HepG2 (cell line): Measurements from ENCODE around the gene ENPP7. TPM values are rescaled to one million over a fixed set of nuclear protein-coding genes. Genes with fewer than 3 reads are reported as not detected.

Source experiments
- ASH2L ChIP-seq: fragments of 300-600, 200-600 bp; sonication (generic); IDR thresholded peaks from 2 replicates; pipeline ENCODE4 v1.7.0; 2017; ENCODE audit warnings: low read depth, mild to moderate bottlenecking, moderate library complexity, mixed read lengths, low read length; ENCODE audit not compliant: insufficient read length
- BRCA1 ChIP-seq: sonication (generic); formaldehyde crosslinking; IDR thresholded peaks from 2 replicates; pipeline ENCODE4 v1.4.0; 2020; ENCODE audit warnings: missing genetic modification reagents
- HNRNPK ChIP-seq: fragments of 200-400 bp; formaldehyde crosslinking; IDR thresholded peaks from 2 replicates; pipeline ENCODE4 v1.6.1; 2018; ENCODE audit warnings: low read length, low read depth, moderate library complexity, mild to moderate bottlenecking; ENCODE audit not compliant: poor library complexity, severe bottlenecking
- NFATC3 ChIP-seq: sonication (generic); formaldehyde crosslinking; IDR thresholded peaks from 2 replicates; pipeline ENCODE4 v1.5.1; 2020; ENCODE audit warnings: mild to moderate bottlenecking, missing genetic modification reagents
- NR2C2 ChIP-seq: sonication (generic); formaldehyde crosslinking; IDR thresholded peaks from 2 replicates; pipeline ENCODE4 v1.4.0; 2020; ENCODE audit warnings: missing genetic modification reagents, mild to moderate bottlenecking, moderate library complexity, borderline replicate concordance
- PAWR ChIP-seq: sonication (generic); formaldehyde crosslinking; IDR thresholded peaks from 2 replicates; pipeline ENCODE4 v1.4.0; 2020; ENCODE audit warnings: missing genetic modification reagents, mild to moderate bottlenecking, borderline replicate concordance
- PHF8 ChIP-seq: sonication (generic); formaldehyde crosslinking; IDR thresholded peaks from 2 replicates; pipeline ENCODE4 v1.5.0; 2020; ENCODE audit warnings: missing genetic modification reagents
- PRMT3 ChIP-seq: sonication (generic); formaldehyde crosslinking; IDR thresholded peaks from 2 replicates; pipeline ENCODE4 v1.8.1; 2022; ENCODE audit warnings: low read depth, mild to moderate bottlenecking, moderate library complexity, missing genetic modification reagents, borderline replicate concordance
- REL ChIP-seq: sonication (generic); formaldehyde crosslinking; conservative IDR thresholded peaks from 2 replicates; pipeline ENCODE4 v1.8.0; 2022; ENCODE audit warnings: mild to moderate bottlenecking, missing genetic modification reagents, moderate library complexity
- SALL1 ChIP-seq: sonication (generic); formaldehyde crosslinking; IDR thresholded peaks from 2 replicates; pipeline ENCODE4 v1.8.0; 2022; ENCODE audit warnings: mild to moderate bottlenecking, missing genetic modification reagents
- SAP130 ChIP-seq: IDR thresholded peaks from 2 replicates; pipeline ENCODE4 v1.6.1; 2016; ENCODE audit warnings: low read depth
- ZNF367 ChIP-seq: sonication (generic); formaldehyde crosslinking; IDR thresholded peaks from 2 replicates; pipeline ENCODE4 v1.4.0; 2020; ENCODE audit warnings: missing genetic modification reagents, borderline replicate concordance
- ZNF460 ChIP-seq: sonication (generic); formaldehyde crosslinking; IDR thresholded peaks from 2 replicates; pipeline ENCODE4 v1.5.1; 2020; ENCODE audit warnings: missing genetic modification reagents, mild to moderate bottlenecking, borderline replicate concordance
- ZNF557 ChIP-seq: sonication (generic); formaldehyde crosslinking; IDR thresholded peaks from 2 replicates; pipeline ENCODE4 v1.4.0; 2020; ENCODE audit warnings: missing genetic modification reagents
- ZNF678 ChIP-seq: sonication (generic); formaldehyde crosslinking; IDR thresholded peaks from 2 replicates; pipeline ENCODE4 v1.4.0; 2020; ENCODE audit warnings: mild to moderate bottlenecking, missing genetic modification reagents
- ZSCAN22 ChIP-seq: sonication (generic); formaldehyde crosslinking; IDR thresholded peaks from 2 replicates; pipeline ENCODE4 v1.4.0; 2020; ENCODE audit warnings: mild to moderate bottlenecking, missing genetic modification reagents
- polyA plus RNA-seq, 8 experiments: library from polyadenylated mRNA; depleted of rRNA in 3 of 8; stranded (reverse) in 7 of 8; unstranded in 1 of 8; fragments of >200 nt; fragmentation: Illumina TruSeq in 4 of 8; extraction: Trizol in 4 of 8; gene quantifications; 2 replicates each; pipeline versions ENCODE4 v1.2.1 to v1.2.3, GENCODE V29; 2011 to 2016; ENCODE audit warnings: low read depth in 4 of 8, missing spikeins in 1 of 8, mixed read lengths in 1 of 8; ENCODE audit not compliant: insufficient read depth in 1 of 8
- total RNA-seq, 5 experiments: library from RNA; depleted of rRNA; stranded (reverse); fragments of >200 nt; fragmentation: Illumina TruSeq; extraction: Trizol; gene quantifications; 2 replicates each; pipeline ENCODE4 v1.2.3, GENCODE V29; 2016; ENCODE audit warnings: low read depth in 1 of 5
- TF ChIP-seq, protein P1 (sequence below): sonication (generic); formaldehyde crosslinking; IDR thresholded peaks from 2 replicates; pipeline ENCODE4 v1.4.0; 2020; ENCODE audit warnings: missing genetic modification reagents
- TF ChIP-seq, protein P2 (sequence below): sonication (generic); formaldehyde crosslinking; IDR thresholded peaks from 2 replicates; pipeline ENCODE4 v1.5.0; 2020; ENCODE audit warnings: mild to moderate bottlenecking, missing genetic modification reagents, moderate library complexity
- TF ChIP-seq, protein P3 (sequence below): sonication (generic); formaldehyde crosslinking; IDR thresholded peaks from 2 replicates; pipeline ENCODE4 v1.4.0; 2020; ENCODE audit warnings: missing genetic modification reagents
- TF ChIP-seq, protein P4 (sequence below): sonication (generic); formaldehyde crosslinking; IDR thresholded peaks from 2 replicates; pipeline ENCODE4 v1.8.0; 2022; ENCODE audit warnings: mild to moderate bottlenecking, missing genetic modification reagents; ENCODE audit not compliant: insufficient replicate concordance
- TF ChIP-seq, protein P5 (sequence below): IDR thresholded peaks from 2 replicates; pipeline ENCODE4 v1.6.1; 2012; ENCODE audit warnings: inconsistent platforms

ENPP7 gene
- total and polyA plus RNA-seq, 2 of the 13 experiments (the other 11 are each of a cell fraction or from before 2014, with no cell fraction given) = 1.1 to 2.2 TPM

DNA sequence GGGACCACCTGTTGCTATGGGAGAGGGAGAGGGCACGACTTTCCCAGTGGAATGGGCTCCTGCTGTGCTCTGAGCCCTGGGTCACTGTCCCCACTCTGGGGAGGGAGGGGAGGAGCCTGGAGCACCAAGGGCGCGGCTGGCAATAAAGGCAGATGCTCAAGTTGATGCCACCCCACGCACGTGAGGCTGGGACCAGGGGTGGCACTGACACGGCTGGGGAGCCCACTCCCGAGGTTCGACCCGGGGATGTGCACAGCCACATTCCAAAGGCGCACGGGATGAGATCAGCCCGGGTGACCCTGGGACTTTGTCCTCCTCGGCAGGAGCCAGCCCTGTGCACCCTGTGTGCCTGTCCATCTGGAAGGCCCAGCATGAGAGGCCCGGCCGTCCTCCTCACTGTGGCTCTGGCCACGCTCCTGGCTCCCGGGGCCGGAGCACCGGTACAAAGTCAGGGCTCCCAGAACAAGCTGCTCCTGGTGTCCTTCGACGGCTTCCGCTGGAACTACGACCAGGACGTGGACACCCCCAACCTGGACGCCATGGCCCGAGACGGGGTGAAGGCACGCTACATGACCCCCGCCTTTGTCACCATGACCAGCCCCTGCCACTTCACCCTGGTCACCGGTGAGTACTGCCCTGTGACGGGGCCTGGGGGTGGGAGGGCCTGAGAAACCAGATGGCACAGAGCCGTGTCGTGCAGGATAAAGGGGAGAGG lies at the start of gene ENPP7 (continued):
- TF ChIP-seq, protein P1, sequence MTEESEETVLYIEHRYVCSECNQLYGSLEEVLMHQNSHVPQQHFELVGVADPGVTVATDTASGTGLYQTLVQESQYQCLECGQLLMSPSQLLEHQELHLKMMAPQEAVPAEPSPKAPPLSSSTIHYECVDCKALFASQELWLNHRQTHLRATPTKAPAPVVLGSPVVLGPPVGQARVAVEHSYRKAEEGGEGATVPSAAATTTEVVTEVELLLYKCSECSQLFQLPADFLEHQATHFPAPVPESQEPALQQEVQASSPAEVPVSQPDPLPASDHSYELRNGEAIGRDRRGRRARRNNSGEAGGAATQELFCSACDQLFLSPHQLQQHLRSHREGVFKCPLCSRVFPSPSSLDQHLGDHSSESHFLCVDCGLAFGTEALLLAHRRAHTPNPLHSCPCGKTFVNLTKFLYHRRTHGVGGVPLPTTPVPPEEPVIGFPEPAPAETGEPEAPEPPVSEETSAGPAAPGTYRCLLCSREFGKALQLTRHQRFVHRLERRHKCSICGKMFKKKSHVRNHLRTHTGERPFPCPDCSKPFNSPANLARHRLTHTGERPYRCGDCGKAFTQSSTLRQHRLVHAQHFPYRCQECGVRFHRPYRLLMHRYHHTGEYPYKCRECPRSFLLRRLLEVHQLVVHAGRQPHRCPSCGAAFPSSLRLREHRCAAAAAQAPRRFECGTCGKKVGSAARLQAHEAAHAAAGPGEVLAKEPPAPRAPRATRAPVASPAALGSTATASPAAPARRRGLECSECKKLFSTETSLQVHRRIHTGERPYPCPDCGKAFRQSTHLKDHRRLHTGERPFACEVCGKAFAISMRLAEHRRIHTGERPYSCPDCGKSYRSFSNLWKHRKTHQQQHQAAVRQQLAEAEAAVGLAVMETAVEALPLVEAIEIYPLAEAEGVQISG (CRISPR knock-in tag) = peak; percentile 30; the same call in 1 of the 2 replicates
- no peak for TF ChIP-seq ZSCAN22 (CRISPR knock-in tag)
- no peak for TF ChIP-seq ASH2L
- TF ChIP-seq ZNF557 (CRISPR knock-in tag) = no peak
- TF ChIP-seq PAWR (CRISPR knock-in tag) = no peak
- TF ChIP-seq REL (CRISPR knock-in tag) = no peak
- TF ChIP-seq SALL1 (CRISPR knock-in tag) = peak; percentile 85
- TF ChIP-seq PRMT3 (CRISPR knock-in tag) = no peak
- TF ChIP-seq, protein P2, sequence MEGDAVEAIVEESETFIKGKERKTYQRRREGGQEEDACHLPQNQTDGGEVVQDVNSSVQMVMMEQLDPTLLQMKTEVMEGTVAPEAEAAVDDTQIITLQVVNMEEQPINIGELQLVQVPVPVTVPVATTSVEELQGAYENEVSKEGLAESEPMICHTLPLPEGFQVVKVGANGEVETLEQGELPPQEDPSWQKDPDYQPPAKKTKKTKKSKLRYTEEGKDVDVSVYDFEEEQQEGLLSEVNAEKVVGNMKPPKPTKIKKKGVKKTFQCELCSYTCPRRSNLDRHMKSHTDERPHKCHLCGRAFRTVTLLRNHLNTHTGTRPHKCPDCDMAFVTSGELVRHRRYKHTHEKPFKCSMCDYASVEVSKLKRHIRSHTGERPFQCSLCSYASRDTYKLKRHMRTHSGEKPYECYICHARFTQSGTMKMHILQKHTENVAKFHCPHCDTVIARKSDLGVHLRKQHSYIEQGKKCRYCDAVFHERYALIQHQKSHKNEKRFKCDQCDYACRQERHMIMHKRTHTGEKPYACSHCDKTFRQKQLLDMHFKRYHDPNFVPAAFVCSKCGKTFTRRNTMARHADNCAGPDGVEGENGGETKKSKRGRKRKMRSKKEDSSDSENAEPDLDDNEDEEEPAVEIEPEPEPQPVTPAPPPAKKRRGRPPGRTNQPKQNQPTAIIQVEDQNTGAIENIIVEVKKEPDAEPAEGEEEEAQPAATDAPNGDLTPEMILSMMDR = no peak
- no peak for TF ChIP-seq HNRNPK
- TF ChIP-seq, protein P3, sequence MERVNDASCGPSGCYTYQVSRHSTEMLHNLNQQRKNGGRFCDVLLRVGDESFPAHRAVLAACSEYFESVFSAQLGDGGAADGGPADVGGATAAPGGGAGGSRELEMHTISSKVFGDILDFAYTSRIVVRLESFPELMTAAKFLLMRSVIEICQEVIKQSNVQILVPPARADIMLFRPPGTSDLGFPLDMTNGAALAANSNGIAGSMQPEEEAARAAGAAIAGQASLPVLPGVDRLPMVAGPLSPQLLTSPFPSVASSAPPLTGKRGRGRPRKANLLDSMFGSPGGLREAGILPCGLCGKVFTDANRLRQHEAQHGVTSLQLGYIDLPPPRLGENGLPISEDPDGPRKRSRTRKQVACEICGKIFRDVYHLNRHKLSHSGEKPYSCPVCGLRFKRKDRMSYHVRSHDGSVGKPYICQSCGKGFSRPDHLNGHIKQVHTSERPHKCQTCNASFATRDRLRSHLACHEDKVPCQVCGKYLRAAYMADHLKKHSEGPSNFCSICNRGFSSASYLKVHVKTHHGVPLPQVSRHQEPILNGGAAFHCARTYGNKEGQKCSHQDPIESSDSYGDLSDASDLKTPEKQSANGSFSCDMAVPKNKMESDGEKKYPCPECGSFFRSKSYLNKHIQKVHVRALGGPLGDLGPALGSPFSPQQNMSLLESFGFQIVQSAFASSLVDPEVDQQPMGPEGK (CRISPR knock-in tag) = peak; percentile 45; the same call in 1 of the 2 replicates
- peak; percentile 53 for TF ChIP-seq PHF8
- TF ChIP-seq NFATC3 (CRISPR knock-in tag) = no peak
- TF ChIP-seq ZNF367 = no peak
- peak; percentile 59 for TF ChIP-seq NR2C2 (CRISPR knock-in tag)
- TF ChIP-seq, protein P4, sequence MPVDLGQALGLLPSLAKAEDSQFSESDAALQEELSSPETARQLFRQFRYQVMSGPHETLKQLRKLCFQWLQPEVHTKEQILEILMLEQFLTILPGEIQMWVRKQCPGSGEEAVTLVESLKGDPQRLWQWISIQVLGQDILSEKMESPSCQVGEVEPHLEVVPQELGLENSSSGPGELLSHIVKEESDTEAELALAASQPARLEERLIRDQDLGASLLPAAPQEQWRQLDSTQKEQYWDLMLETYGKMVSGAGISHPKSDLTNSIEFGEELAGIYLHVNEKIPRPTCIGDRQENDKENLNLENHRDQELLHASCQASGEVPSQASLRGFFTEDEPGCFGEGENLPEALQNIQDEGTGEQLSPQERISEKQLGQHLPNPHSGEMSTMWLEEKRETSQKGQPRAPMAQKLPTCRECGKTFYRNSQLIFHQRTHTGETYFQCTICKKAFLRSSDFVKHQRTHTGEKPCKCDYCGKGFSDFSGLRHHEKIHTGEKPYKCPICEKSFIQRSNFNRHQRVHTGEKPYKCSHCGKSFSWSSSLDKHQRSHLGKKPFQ (CRISPR knock-in tag) = no peak
- TF ChIP-seq ZNF460 (CRISPR knock-in tag) = no peak
- 0 out of 2 replicates have a peak, but pooled peaks have one; percentile 15 for TF ChIP-seq ZNF678
- peak; percentile 67; the same call in 1 of the 2 replicates for TF ChIP-seq SAP130 (CRISPR knock-in tag)
- TF ChIP-seq, protein P5, sequence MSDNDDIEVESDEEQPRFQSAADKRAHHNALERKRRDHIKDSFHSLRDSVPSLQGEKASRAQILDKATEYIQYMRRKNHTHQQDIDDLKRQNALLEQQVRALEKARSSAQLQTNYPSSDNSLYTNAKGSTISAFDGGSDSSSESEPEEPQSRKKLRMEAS = peak; percentile 80
- TF ChIP-seq BRCA1 (CRISPR knock-in tag) = no peak
